ENCODE results near the gene SCT. TPM values are rescaled to one million over a fixed set of nuclear protein-coding genes. Genes with fewer than 3 reads are reported as not detected.

The SCT gene
- total and polyA plus RNA-seq, 2 donors from 2014 or later, result not detected

GRCh38 chr11:584287-584686, 42.7 kb downstream of the SCT start:
- Histone ChIP-seq H3K27ac (ENCODE audit: low read depth in 2 of 2, low read length in 2 of 2) (no peak overlapping the region), H3K36me3 (ENCODE audit: control insufficient read depth in 2 of 3, insufficient read depth in 3 of 3, low read length in 3 of 3) (peaks cover 0 to 32% (median 16%) of the 10 kb centered on the region in 3 donors), H3K4me1 (ENCODE audit: control insufficient read depth in 2 of 3, insufficient read depth in 2 of 3, low read depth in 1 of 3, low read length in 3 of 3) (peaks cover 0 to 11% (median 0%) of the 10 kb centered on the region in 3 donors), H3K4me3 (ENCODE audit: low read length in 3 of 3) (no peak overlapping the region), H3K27me3 (ENCODE audit: control insufficient read depth, insufficient read depth, low read length) (no peaks in the 10 kb centered on the region), H3K9me3 (ENCODE audit: control insufficient read depth in 2 of 3, insufficient read depth in 1 of 3, low read length in 3 of 3) (no peaks in the 10 kb centered on the region), H3K9ac (ENCODE audit: low read length in 3 of 3) (no peak overlapping the region)
- no peak for TF ChIP-seq CTCF (IDR thresholded peaks at IDR 0.05; ENCODE audit: borderline replicate concordance, extremely low read depth, insufficient read depth)
- intact Hi-C loops (cut with DNase I), result no loop called here
- no peak for FAIRE-seq
- no peak for DNase-seq

GRCh38 chr11:581752-582151, 45.2 kb downstream of the SCT start:
- no peak overlapping the region for H3K27ac ChIP-seq (ENCODE audit: low read depth in 2 of 2, low read length in 2 of 2)
- FAIRE-seq (no peak), DNase-seq (no peak)
- H3K27me3 ChIP-seq (ENCODE audit: control insufficient read depth, insufficient read depth, low read length), result no peaks in the 10 kb centered on the region
- no peaks in the 10 kb centered on the region for H3K9me3 ChIP-seq (ENCODE audit: control insufficient read depth in 2 of 3, insufficient read depth in 1 of 3, low read length in 3 of 3)
- no peak overlapping the region for H3K9ac ChIP-seq (ENCODE audit: low read length in 3 of 3)
- H3K4me1 ChIP-seq (ENCODE audit: control insufficient read depth in 2 of 3, insufficient read depth in 2 of 3, low read depth in 1 of 3, low read length in 3 of 3), result peaks cover 0 to 29% (median 11%) of the 10 kb centered on the region in 3 donors
- peaks cover 0 to 20% (median 10%) of the 10 kb centered on the region in 3 donors for H3K36me3 ChIP-seq (ENCODE audit: control insufficient read depth in 2 of 3, insufficient read depth in 3 of 3, low read length in 3 of 3)
- TF ChIP-seq CTCF (IDR thresholded peaks at IDR 0.05; ENCODE audit: borderline replicate concordance, extremely low read depth, insufficient read depth), result no peak
- H3K4me3 ChIP-seq (ENCODE audit: low read length in 3 of 3), result no peak overlapping the region
- intact Hi-C loops (cut with DNase I), result no loop called here

- Histone ChIP-seq H3K4me3 (ENCODE audit: low read length in 3 of 3) (no peak overlapping the region), H3K27ac (ENCODE audit: low read depth in 2 of 2, low read length in 2 of 2) (no peak overlapping the region), H3K36me3 (ENCODE audit: control insufficient read depth in 2 of 3, insufficient read depth in 3 of 3, low read length in 3 of 3) (peaks cover 0 to 16% (median 10%) of the 10 kb centered on the region in 3 donors), H3K9ac (ENCODE audit: low read length in 3 of 3) (no peak overlapping the region), H3K9me3 (ENCODE audit: control insufficient read depth in 2 of 3, insufficient read depth in 1 of 3, low read length in 3 of 3) (no peaks in the 10 kb centered on the region), H3K27me3 (ENCODE audit: control insufficient read depth, insufficient read depth, low read length) (no peaks in the 10 kb centered on the region), H3K4me1 (ENCODE audit: control insufficient read depth in 2 of 3, insufficient read depth in 2 of 3, low read depth in 1 of 3, low read length in 3 of 3) (peaks cover 0 to 29% (median 11%) of the 10 kb centered on the region in 3 donors)
- intact Hi-C loops (cut with DNase I), result no loop called here
- no peak for FAIRE-seq
- TF ChIP-seq CTCF (IDR thresholded peaks at IDR 0.05; ENCODE audit: borderline replicate concordance, extremely low read depth, insufficient read depth), result no peak
- no peak for DNase-seq
These were observed 45.6 kb downstream of the SCT start for GRCh38 chr11:581342-581741.

Measured in kidney (tissue), 14 donors.